Esophagus muscularis mucosa (tissue), 4 donors: ENCODE results near the gene PLCD1. TPM values are rescaled to one million over a fixed set of nuclear protein-coding genes. Genes with fewer than 3 reads are reported as not detected.
A peak's percentile ranks its signal among the peaks of the same experiment; 100 is the strongest.
"Not testable (repeated sequence)": the region's sequence is repeated elsewhere in the genome, so short reads cannot be mapped to it uniquely, and the experiment has no call there.

Experiments
- DNase-seq: peaks from one replicate; pipeline ENCODE4 v3.0.0-alpha.2; 2017; ENCODE audit errors: extremely low spot score
- H3K27ac ChIP-seq, 4 donors: fragments of 200-600 bp; sonication (generic); replicated peaks in 1 of 4; 1 replicate in 3 of 4; 2 replicates in 1 of 4; pipeline ENCODE4 v1.5.1; 2016 to 2019; ENCODE audit warnings: mild to moderate bottlenecking in 1 of 4
- H3K27me3 ChIP-seq, 4 donors: fragments of 200-600 bp; sonication (generic); one replicate each; pipeline versions ENCODE4 v1.5.1 to v1.6.0; 2016 to 2019
- H3K36me3 ChIP-seq, 4 donors: fragments of 200-600 bp; sonication (generic); one replicate each; pipeline ENCODE4 v1.5.1; 2016 to 2019
- H3K4me1 ChIP-seq, 4 donors: fragments of 200-600 bp; sonication (generic); one replicate each; pipeline ENCODE4 v1.5.1; 2016 to 2019
- H3K4me3 ChIP-seq, 4 donors: fragments of 200-600 bp; sonication (generic); 1 replicate in 2 of 4; 2 replicates in 2 of 4; pipeline ENCODE4 v1.5.1; 2016 to 2019; ENCODE audit warnings: mild to moderate bottlenecking in 4 of 4, moderate library complexity in 1 of 4
- H3K9me3 ChIP-seq, 4 donors: fragments of 200-600 bp; sonication (generic); 1 replicate in 3 of 4; 2 replicates in 1 of 4; pipeline ENCODE4 v1.5.1; 2016 to 2019
- EP300 ChIP-seq: sonication (generic); formaldehyde crosslinking; IDR thresholded peaks from one replicate; pipeline ENCODE4 v1.6.1; 2017; ENCODE audit warnings: antibody characterized with exemption
- POLR2A ChIP-seq: fragments of 450-650 bp; IDR thresholded peaks from one replicate; pipeline ENCODE4 v1.6.1; 2017; ENCODE audit warnings: antibody characterized with exemption, moderate library complexity, mild to moderate bottlenecking, low read depth
- POLR2AphosphoS5 ChIP-seq, 2 donors: sonication (generic); formaldehyde crosslinking; IDR thresholded peaks; one replicate each; pipeline ENCODE4 v1.6.1; 2017; ENCODE audit warnings: antibody characterized with exemption in 2 of 2
- WGBS: methylation state at CpG from one replicate; pipeline ENCODE4 v1.1.5; 2018; 5-methylcytosine and 5-hydroxymethylcytosine counted together
- intact Hi-C: fragments of 100-400 bp; cut with DNase I; formaldehyde crosslinking; loops from one replicate; pipeline ENCODE4 v1.15.1; 2023
- total RNA-seq, 4 donors: library from RNA; depleted of rRNA; stranded (reverse); fragments of >200 nt; gene quantifications; one replicate each; pipeline versions ENCODE4 v1.1.0 to v1.2.1, GENCODE V29; 2016
- TF ChIP-seq, protein P1 (sequence below), 3 experiments: fragments of 200-600 bp in 2 of 3; fragments of 450-650 bp in 1 of 3; sonication (generic) in 2 of 3; IDR thresholded peaks; one replicate each; pipeline ENCODE4 v1.5.1; 2017 to 2019; ENCODE audit warnings: antibody characterized with exemption in 3 of 3, mild to moderate bottlenecking in 2 of 3, moderate library complexity in 1 of 3

Gene PLCD1
- total RNA-seq, 4 donors from 2014 or later, result 21.0 to 35.3 (median 28.5) TPM

DNA sequence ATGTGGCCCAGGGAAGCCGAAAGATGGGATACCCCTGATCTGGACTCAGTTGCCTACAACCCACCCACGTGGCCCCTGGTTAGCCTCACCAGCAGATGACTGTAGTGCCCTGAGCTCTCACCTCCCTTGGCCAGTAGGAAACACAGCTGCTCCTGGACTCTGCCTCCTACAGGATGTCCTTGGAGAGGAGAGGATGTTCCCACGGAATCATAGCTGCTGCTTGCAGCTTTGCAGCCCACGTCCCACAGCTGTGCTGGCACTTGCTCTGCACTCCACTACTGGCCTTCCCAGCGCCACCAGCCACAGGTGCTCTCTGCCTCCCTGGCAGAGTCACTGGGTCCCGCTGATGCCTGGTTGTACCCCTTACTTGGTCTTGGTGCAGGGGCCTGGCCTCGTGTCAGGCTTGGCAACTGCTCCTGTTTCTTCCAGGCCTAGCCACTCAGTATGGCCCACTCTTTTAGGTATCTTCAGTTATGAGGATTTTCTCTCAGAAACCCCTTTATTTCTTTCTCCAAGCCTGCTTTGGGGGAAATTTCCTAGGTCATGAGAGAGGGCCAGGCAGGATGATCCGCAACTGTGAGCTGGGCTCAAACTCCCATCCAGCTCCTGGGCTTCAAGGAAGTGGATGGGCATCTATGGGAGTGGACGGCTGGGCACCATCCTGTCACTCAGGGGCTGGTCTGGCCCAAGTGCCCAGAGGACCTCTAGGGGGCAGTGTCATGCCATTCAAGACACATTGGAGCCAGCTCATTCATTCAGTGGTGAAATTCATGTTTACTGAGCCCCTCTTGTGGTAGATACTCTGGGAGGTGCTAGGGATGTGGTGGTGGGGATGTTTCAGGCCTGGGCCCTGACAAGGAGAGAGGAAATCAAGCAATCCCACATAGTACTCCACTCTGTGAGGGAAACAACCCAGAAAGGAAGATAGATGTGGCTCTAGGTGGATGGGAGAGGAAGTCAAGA lies 55.0 kb downstream of the PLCD1 start:
- no peak for TF ChIP-seq POLR2AphosphoS5 (IDR thresholded peaks at IDR 0.05)
- TF ChIP-seq, protein P1, sequence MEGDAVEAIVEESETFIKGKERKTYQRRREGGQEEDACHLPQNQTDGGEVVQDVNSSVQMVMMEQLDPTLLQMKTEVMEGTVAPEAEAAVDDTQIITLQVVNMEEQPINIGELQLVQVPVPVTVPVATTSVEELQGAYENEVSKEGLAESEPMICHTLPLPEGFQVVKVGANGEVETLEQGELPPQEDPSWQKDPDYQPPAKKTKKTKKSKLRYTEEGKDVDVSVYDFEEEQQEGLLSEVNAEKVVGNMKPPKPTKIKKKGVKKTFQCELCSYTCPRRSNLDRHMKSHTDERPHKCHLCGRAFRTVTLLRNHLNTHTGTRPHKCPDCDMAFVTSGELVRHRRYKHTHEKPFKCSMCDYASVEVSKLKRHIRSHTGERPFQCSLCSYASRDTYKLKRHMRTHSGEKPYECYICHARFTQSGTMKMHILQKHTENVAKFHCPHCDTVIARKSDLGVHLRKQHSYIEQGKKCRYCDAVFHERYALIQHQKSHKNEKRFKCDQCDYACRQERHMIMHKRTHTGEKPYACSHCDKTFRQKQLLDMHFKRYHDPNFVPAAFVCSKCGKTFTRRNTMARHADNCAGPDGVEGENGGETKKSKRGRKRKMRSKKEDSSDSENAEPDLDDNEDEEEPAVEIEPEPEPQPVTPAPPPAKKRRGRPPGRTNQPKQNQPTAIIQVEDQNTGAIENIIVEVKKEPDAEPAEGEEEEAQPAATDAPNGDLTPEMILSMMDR (IDR thresholded peaks at IDR 0.05), result peak; percentile 49 to 76 (median 57)
- no peak for TF ChIP-seq POLR2A
- Histone ChIP-seq H3K9me3 (no peaks in the 10 kb centered on the region), H3K27ac (no peak overlapping the region), H3K4me1 (peaks cover 2 to 6% (median 3%) of the 10 kb centered on the region in 4 donors), H3K36me3 (peaks cover 14 to 79% (median 40%) of the 10 kb centered on the region in 4 donors), H3K27me3 (no peaks in the 10 kb centered on the region), H3K4me3 (no peak overlapping the region)
- intact Hi-C loops, result no loop called here
- 75% methylated on average over 4 of the region's 9 CpGs for WGBS
- DNase-seq, result no peak

- intact Hi-C loops, result no loop called here
- Histone ChIP-seq H3K4me1 (peaks cover 8 to 16% (median 13%) of the 10 kb centered on the region in 4 donors), H3K9me3 (no peaks in the 10 kb centered on the region), H3K27ac (no peak overlapping the region), H3K36me3 (peaks cover 14 to 86% (median 43%) of the 10 kb centered on the region in 4 donors), H3K27me3 (no peaks in the 10 kb centered on the region), H3K4me3 (no peak overlapping the region)
- TF ChIP-seq, protein P1 (IDR thresholded peaks at IDR 0.05), result no peak
- TF ChIP-seq POLR2AphosphoS5 (IDR thresholded peaks at IDR 0.05) (no peak), POLR2A (no peak), EP300 (no peak)
- 87% methylated on average over 12 of the region's 12 CpGs for WGBS
- DNase-seq, result no peak
These were observed 56.0 kb downstream of the PLCD1 start for GRCh38 chr3:37973246-37974054.

DNA sequence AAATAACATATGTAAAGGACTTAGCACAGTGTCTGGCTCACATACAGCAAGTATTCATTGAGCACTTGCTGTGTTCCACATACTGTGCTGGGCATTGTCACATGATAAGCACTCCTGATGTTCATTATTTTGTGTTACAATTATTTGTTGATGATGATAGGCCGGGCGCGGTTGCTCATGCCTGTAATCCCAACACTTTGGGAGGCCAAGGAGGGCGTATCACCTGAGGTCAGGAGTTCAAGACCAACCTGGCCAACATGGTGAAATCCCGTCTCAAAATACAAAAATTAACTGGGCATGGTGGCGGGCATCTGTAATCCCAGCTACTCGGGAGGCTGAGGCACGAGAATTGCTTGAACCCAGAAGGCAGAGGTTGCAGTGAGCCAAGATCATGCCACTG lies 57.4 kb downstream of the PLCD1 start:
- peaks cover 14 to 24% (median 21%) of the 10 kb centered on the region in 4 donors for H3K4me1 ChIP-seq
- H3K9me3 ChIP-seq, H3K27me3 ChIP-seq, intact Hi-C loops, H3K27ac ChIP-seq, DNase-seq, H3K4me3 ChIP-seq: not testable (repeated sequence)
- 93% methylated on average over 8 of the region's 8 CpGs for WGBS
- peaks cover 13 to 75% (median 42%) of the 10 kb centered on the region in 4 donors for H3K36me3 ChIP-seq

DNA sequence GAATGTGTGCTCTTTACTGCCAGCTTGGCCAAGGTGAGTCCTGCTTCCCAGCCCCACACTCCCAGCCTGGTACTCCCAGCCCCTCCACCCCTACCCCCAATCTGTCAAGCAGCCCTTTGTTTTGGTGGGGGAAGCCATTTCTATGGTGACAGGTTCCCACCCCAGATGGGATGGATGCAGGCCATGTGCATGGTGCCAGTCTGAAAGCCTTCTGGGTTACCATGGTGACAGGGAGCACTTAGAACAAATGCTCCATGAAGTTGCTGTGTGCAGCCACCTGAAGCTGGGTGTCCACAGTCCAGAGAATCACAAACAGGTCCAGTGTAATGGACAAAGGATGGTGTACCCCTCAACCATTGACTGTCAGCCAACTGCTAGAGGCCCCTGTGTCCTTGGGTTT lies 58.0 kb downstream of the PLCD1 start:
- H3K36me3 ChIP-seq, result peaks cover 7 to 69% (median 37%) of the 10 kb centered on the region in 4 donors
- peaks cover 16 to 27% (median 23%) of the 10 kb centered on the region in 4 donors for H3K4me1 ChIP-seq
- no peaks in the 10 kb centered on the region for H3K9me3 ChIP-seq
- DNase-seq, result no peak
- TF ChIP-seq EP300 (no peak), POLR2AphosphoS5 (IDR thresholded peaks at IDR 0.05) (no peak), POLR2A (no peak)
- TF ChIP-seq, protein P1 (IDR thresholded peaks at IDR 0.05), result no peak
- intact Hi-C loops, result no loop called here
- H3K27me3 ChIP-seq, result no peaks in the 10 kb centered on the region
- no peak overlapping the region for H3K4me3 ChIP-seq
- H3K27ac ChIP-seq, result no peak overlapping the region

DNA sequence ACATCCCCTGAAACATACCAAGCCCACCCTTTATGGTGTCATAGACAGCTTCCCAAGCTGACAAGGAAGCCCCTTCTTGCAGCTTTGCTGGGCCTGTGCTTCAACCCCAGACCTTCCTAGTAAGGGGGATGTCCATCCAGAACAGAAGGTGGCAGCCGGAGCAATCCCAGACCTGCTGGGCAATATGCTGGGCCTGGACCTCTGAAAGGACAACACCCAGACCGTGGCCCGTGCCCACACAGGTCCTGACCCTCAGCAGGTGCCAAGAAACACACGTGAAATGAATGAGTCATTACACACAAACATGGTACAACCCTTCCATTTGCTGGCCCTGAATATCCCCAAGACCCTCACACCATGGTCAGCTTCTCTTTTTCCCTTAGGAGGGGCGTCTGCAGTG lies 58.6 kb downstream of the PLCD1 start:
- H3K36me3 ChIP-seq, result peaks cover 7 to 66% (median 30%) of the 10 kb centered on the region in 4 donors
- no peak for DNase-seq
- no peak overlapping the region for H3K27ac ChIP-seq
- WGBS, result 73% methylated on average over 5 of the region's 5 CpGs
- H3K4me1 ChIP-seq, result peaks cover 16 to 27% (median 23%) of the 10 kb centered on the region in 4 donors
- intact Hi-C loops, result no loop called here
- H3K27me3 ChIP-seq, result no peaks in the 10 kb centered on the region
- TF ChIP-seq POLR2AphosphoS5 (IDR thresholded peaks at IDR 0.05) (no peak), EP300 (no peak), POLR2A (no peak)
- TF ChIP-seq, protein P1 (IDR thresholded peaks at IDR 0.05), result no peak
- H3K9me3 ChIP-seq, result no peaks in the 10 kb centered on the region
- no peak overlapping the region for H3K4me3 ChIP-seq
